HepG2 (cell line): Measurements from ENCODE around the gene GNA14. TPM values are rescaled to one million over a fixed set of nuclear protein-coding genes. Genes with fewer than 3 reads are reported as not detected.

Experiments used
- BHLHE40 ChIP-seq: IDR thresholded peaks from 2 replicates; pipeline ENCODE4 v1.6.1; 2011; ENCODE audit warnings: low read length, improper control_type of control experiment
- DR1 ChIP-seq: sonication (generic); formaldehyde crosslinking; IDR thresholded peaks from 2 replicates; pipeline ENCODE4 v1.8.0; 2021; ENCODE audit warnings: mild to moderate bottlenecking, missing genetic modification reagents, inconsistent platforms
- MTF2 ChIP-seq: sonication (generic); formaldehyde crosslinking; IDR thresholded peaks from 2 replicates; pipeline ENCODE4 v1.5.0; 2020; ENCODE audit warnings: missing genetic modification reagents, borderline replicate concordance
- ZBTB21 ChIP-seq: sonication (generic); formaldehyde crosslinking; IDR thresholded peaks from 2 replicates; pipeline ENCODE4 v1.4.0; 2020; ENCODE audit warnings: missing genetic modification reagents
- ZNF263 ChIP-seq: sonication (generic); formaldehyde crosslinking; IDR thresholded peaks from 2 replicates; pipeline ENCODE4 v1.4.0; 2020; ENCODE audit warnings: missing genetic modification reagents
- polyA plus RNA-seq, 8 experiments: library from polyadenylated mRNA; depleted of rRNA in 3 of 8; stranded (reverse) in 7 of 8; unstranded in 1 of 8; fragments of >200 nt; fragmentation: Illumina TruSeq in 4 of 8; extraction: Trizol in 4 of 8; gene quantifications; 2 replicates each; pipeline versions ENCODE4 v1.2.1 to v1.2.3, GENCODE V29; 2011 to 2016; ENCODE audit warnings: low read depth in 4 of 8, missing spikeins in 1 of 8, mixed read lengths in 1 of 8; ENCODE audit not compliant: insufficient read depth in 1 of 8
- total RNA-seq, 5 experiments: library from RNA; depleted of rRNA; stranded (reverse); fragments of >200 nt; fragmentation: Illumina TruSeq; extraction: Trizol; gene quantifications; 2 replicates each; pipeline ENCODE4 v1.2.3, GENCODE V29; 2016; ENCODE audit warnings: low read depth in 1 of 5
- TF ChIP-seq, protein P1 (sequence below): sonication (generic); formaldehyde crosslinking; IDR thresholded peaks from 2 replicates; pipeline ENCODE4 v1.5.1; 2020; ENCODE audit warnings: mild to moderate bottlenecking, missing genetic modification reagents, moderate library complexity
- TF ChIP-seq, protein P2 (sequence below): sonication (generic); formaldehyde crosslinking; IDR thresholded peaks from 2 replicates; pipeline ENCODE4 v1.8.0; 2022; ENCODE audit warnings: low read depth, missing genetic modification reagents
- TF ChIP-seq, protein P3 (sequence below): sonication (generic); formaldehyde crosslinking; IDR thresholded peaks from 2 replicates; pipeline ENCODE4 v1.5.0; 2020; ENCODE audit warnings: missing genetic modification reagents

GNA14 gene
- total and polyA plus RNA-seq, 2 of the 13 experiments (the other 11 are each of a cell fraction or from before 2014, with no cell fraction given) = not detected

DNA sequence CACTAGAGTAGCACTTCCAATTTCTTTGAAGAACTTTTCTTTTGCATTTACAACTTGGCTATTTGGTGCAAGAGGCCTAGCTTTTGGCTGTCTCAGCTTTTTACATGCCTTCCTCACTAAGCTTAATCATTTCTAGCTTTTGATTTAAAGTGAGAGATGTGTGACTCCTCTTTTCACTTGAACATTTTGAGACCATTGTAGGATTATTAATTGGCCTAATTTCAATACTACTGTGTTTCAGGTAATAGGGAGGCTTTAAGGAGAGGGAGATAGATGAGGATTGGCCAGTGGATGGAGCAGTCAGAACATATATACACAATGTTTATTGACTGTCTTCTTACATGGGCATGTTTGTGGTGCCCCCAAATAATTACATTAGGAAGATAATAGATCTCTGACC is 161.7 kb downstream of the GNA14 start (continued):
- TF ChIP-seq, protein P1, sequence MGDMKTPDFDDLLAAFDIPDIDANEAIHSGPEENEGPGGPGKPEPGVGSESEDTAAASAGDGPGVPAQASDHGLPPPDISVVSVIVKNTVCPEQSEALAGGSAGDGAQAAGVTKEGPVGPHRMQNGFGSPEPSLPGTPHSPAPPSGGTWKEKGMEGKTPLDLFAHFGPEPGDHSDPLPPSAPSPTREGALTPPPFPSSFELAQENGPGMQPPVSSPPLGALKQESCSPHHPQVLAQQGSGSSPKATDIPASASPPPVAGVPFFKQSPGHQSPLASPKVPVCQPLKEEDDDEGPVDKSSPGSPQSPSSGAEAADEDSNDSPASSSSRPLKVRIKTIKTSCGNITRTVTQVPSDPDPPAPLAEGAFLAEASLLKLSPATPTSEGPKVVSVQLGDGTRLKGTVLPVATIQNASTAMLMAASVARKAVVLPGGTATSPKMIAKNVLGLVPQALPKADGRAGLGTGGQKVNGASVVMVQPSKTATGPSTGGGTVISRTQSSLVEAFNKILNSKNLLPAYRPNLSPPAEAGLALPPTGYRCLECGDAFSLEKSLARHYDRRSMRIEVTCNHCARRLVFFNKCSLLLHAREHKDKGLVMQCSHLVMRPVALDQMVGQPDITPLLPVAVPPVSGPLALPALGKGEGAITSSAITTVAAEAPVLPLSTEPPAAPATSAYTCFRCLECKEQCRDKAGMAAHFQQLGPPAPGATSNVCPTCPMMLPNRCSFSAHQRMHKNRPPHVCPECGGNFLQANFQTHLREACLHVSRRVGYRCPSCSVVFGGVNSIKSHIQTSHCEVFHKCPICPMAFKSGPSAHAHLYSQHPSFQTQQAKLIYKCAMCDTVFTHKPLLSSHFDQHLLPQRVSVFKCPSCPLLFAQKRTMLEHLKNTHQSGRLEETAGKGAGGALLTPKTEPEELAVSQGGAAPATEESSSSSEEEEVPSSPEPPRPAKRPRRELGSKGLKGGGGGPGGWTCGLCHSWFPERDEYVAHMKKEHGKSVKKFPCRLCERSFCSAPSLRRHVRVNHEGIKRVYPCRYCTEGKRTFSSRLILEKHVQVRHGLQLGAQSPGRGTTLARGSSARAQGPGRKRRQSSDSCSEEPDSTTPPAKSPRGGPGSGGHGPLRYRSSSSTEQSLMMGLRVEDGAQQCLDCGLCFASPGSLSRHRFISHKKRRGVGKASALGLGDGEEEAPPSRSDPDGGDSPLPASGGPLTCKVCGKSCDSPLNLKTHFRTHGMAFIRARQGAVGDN = no peak
- TF ChIP-seq, protein P2, sequence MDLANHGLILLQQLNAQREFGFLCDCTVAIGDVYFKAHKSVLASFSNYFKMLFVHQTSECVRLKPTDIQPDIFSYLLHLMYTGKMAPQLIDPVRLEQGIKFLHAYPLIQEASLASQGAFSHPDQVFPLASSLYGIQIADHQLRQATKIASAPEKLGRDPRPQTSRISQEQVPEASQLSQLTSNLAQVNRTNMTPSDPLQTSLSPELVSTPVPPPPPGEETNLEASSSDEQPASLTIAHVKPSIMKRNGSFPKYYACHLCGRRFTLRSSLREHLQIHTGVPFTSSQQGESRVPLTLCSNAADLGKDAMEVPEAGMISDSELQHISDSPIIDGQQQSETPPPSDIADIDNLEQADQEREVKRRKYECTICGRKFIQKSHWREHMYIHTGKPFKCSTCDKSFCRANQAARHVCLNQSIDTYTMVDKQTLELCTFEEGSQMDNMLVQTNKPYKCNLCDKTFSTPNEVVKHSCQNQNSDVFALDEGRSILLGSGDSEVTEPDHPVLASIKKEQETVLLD (CRISPR knock-in tag) = no peak
- TF ChIP-seq MTF2 (CRISPR knock-in tag) = no peak
- TF ChIP-seq DR1 (CRISPR knock-in tag) = no peak
- TF ChIP-seq ZNF263 (CRISPR knock-in tag) = no peak
- TF ChIP-seq BHLHE40 = no peak
- TF ChIP-seq ZBTB21 (CRISPR knock-in tag) = no peak
- TF ChIP-seq, protein P3, sequence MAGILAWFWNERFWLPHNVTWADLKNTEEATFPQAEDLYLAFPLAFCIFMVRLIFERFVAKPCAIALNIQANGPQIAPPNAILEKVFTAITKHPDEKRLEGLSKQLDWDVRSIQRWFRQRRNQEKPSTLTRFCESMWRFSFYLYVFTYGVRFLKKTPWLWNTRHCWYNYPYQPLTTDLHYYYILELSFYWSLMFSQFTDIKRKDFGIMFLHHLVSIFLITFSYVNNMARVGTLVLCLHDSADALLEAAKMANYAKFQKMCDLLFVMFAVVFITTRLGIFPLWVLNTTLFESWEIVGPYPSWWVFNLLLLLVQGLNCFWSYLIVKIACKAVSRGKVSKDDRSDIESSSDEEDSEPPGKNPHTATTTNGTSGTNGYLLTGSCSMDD = no peak
